Sigmoid colon (tissue), 7 donors: ENCODE measurements around the gene MAST2. TPM values are rescaled to one million over a fixed set of nuclear protein-coding genes. Genes with fewer than 3 reads are reported as not detected.
A peak's percentile ranks its signal among the peaks of the same experiment; 100 is the strongest.

Experiments
- DNase-seq: peaks from one replicate; pipeline ENCODE4 v3.0.0-alpha.2; 2019
- H3K27ac ChIP-seq, 4 donors: fragments of 200-600 bp; sonication (generic); one replicate each; pipeline ENCODE4 v1.5.1; 2016 to 2019; ENCODE audit warnings: mild to moderate bottlenecking in 1 of 4
- H3K27me3 ChIP-seq, 3 donors: fragments of 200-600 bp; sonication (generic); one replicate each; pipeline ENCODE4 v1.5.1; 2019; ENCODE audit warnings: mild to moderate bottlenecking in 1 of 3
- H3K36me3 ChIP-seq, 4 donors: fragments of 200-600 bp; sonication (generic); one replicate each; pipeline ENCODE4 v1.5.1; 2016 to 2019
- H3K4me1 ChIP-seq, 4 donors: fragments of 200-600 bp; sonication (generic); one replicate each; pipeline ENCODE4 v1.5.1; 2017 to 2019
- H3K4me3 ChIP-seq, 4 donors: fragments of 200-600 bp; sonication (generic); one replicate each; pipeline ENCODE4 v1.5.1; 2017 to 2019; ENCODE audit warnings: mild to moderate bottlenecking in 2 of 4, moderate library complexity in 1 of 4
- H3K9me3 ChIP-seq, 4 donors: fragments of 200-600 bp in 3 of 4; sonication (generic) in 3 of 4; one replicate each; pipeline versions ENCODE4 v1.5.1 to v1.6.1; 2013 to 2019
- CTCF ChIP-seq, 4 experiments: fragments of 450-650 bp in 3 of 4; fragments of 200-600 bp in 1 of 4; IDR thresholded peaks; one replicate each; pipeline ENCODE4 v1.5.1; 2016 to 2019; ENCODE audit warnings: antibody characterized with exemption in 4 of 4, mild to moderate bottlenecking in 3 of 4, moderate library complexity in 2 of 4
- EP300 ChIP-seq, 4 donors: sonication (generic); formaldehyde crosslinking; IDR thresholded peaks; one replicate each; pipeline ENCODE4 v1.6.1; 2017; ENCODE audit warnings: antibody characterized with exemption in 4 of 4
- POLR2A ChIP-seq, 2 donors: fragments of 450-650 bp; IDR thresholded peaks; one replicate each; pipeline ENCODE4 v1.6.1; 2016; ENCODE audit warnings: antibody characterized with exemption in 2 of 2, mild to moderate bottlenecking in 2 of 2, moderate library complexity in 2 of 2
- POLR2AphosphoS5 ChIP-seq, 4 donors: sonication (generic); formaldehyde crosslinking; IDR thresholded peaks; one replicate each; pipeline ENCODE4 v1.6.1; 2017; ENCODE audit warnings: antibody characterized with exemption in 4 of 4
- WGBS, 2 donors: extraction: QIAGEN DNeasy Blood & Tissue Kit; methylation state at CpG; one replicate each; pipeline ENCODE4 v1.1.7; 2013; 5-methylcytosine and 5-hydroxymethylcytosine counted together
- intact Hi-C: fragments of 100-400 bp; cut with DNase I; formaldehyde crosslinking; loops from one replicate; pipeline ENCODE4 v1.15.1; 2023
- polyA plus RNA-seq, 3 donors: library from polyadenylated mRNA; stranded (reverse); fragments of 200-250 nt; gene quantifications; one replicate each; pipeline ENCODE4 v1.2.3, GENCODE V29; 2013
- total RNA-seq, 4 donors: library from RNA; depleted of rRNA; stranded (reverse); fragments of >200 nt; gene quantifications; one replicate each; pipeline ENCODE4 v1.1.0, GENCODE V29; 2016
- donor health status: healthy with polysubstance abuse.
- donor health status: Bipolar disorder and iron deficiency.
- donor health status: healthy.

The MAST2 gene
- total and polyA plus RNA-seq, 7 donors, result 19.3 to 54.0 (median 32.0) TPM

GRCh38 chr1:45891087-45891486, 87.7 kb downstream of the MAST2 start:
- intact Hi-C loops, result no loop called here
- 41 to 81% methylated on average over 2 of the region's 2 CpGs for WGBS, 2 donors
- no peak for DNase-seq
- Histone ChIP-seq H3K27ac (no peak overlapping the region), H3K9me3 (no peaks in the 10 kb centered on the region), H3K27me3 (no peaks in the 10 kb centered on the region), H3K36me3 (no peaks in the 10 kb centered on the region), H3K4me3 (no peak overlapping the region), H3K4me1 (peaks cover 0 to 18% (median 16%) of the 10 kb centered on the region in 4 donors)
- no peak for TF ChIP-seq EP300 (IDR thresholded peaks at IDR 0.05)

GRCh38 chr1:45892068-45892785, 88.8 kb downstream of the MAST2 start:
- no peak for DNase-seq
- H3K4me1 ChIP-seq, result peaks cover 0 to 18% (median 16%) of the 10 kb centered on the region in 4 donors
- 16 to 57% methylated on average over 6 of the region's 6 CpGs for WGBS, 2 donors
- H3K27me3 ChIP-seq, result no peaks in the 10 kb centered on the region
- H3K4me3 ChIP-seq, result no peak overlapping the region
- intact Hi-C loops, result no loop called here
- TF ChIP-seq POLR2AphosphoS5 (IDR thresholded peaks at IDR 0.05) (peak in 3 of 4 donors; percentile 45 to 51 (median 49)), CTCF (IDR thresholded peaks at IDR 0.05) (no peak), POLR2A (IDR thresholded peaks at IDR 0.05) (no peak), EP300 (IDR thresholded peaks at IDR 0.05) (no peak)
- H3K9me3 ChIP-seq, result no peaks in the 10 kb centered on the region
- H3K27ac ChIP-seq, result peak overlapping the region; percentile 55 to 71 (median 62)
- H3K36me3 ChIP-seq, result no peaks in the 10 kb centered on the region

- TF ChIP-seq POLR2A (IDR thresholded peaks at IDR 0.05) (no peak), EP300 (IDR thresholded peaks at IDR 0.05) (no peak), POLR2AphosphoS5 (IDR thresholded peaks at IDR 0.05) (no peak), CTCF (IDR thresholded peaks at IDR 0.05) (no peak)
- Histone ChIP-seq H3K27me3 (no peaks in the 10 kb centered on the region), H3K4me1 (peaks cover 0 to 18% (median 16%) of the 10 kb centered on the region in 4 donors), H3K36me3 (no peaks in the 10 kb centered on the region), H3K27ac (no peak overlapping the region), H3K4me3 (no peak overlapping the region), H3K9me3 (no peaks in the 10 kb centered on the region)
- intact Hi-C loops, result no loop called here
- DNase-seq, result no peak
- 60 to 80% methylated on average over 4 of the region's 4 CpGs for WGBS, 2 donors
Measured at GRCh38 chr1:45894331-45894730, 90.9 kb downstream of the MAST2 start.

GRCh38 chr1:45894921-45895320, 91.5 kb downstream of the MAST2 start:
- no peak overlapping the region for H3K27ac ChIP-seq
- peaks cover 0 to 18% (median 16%) of the 10 kb centered on the region in 4 donors for H3K4me1 ChIP-seq
- no peak overlapping the region for H3K4me3 ChIP-seq
- no peaks in the 10 kb centered on the region for H3K36me3 ChIP-seq
- H3K27me3 ChIP-seq, result no peaks in the 10 kb centered on the region
- TF ChIP-seq POLR2AphosphoS5 (IDR thresholded peaks at IDR 0.05), result no peak
- TF ChIP-seq EP300 (IDR thresholded peaks at IDR 0.05), result no peak
- TF ChIP-seq CTCF (IDR thresholded peaks at IDR 0.05), result no peak
- TF ChIP-seq POLR2A (IDR thresholded peaks at IDR 0.05), result no peak
- no peak for DNase-seq
- no peaks in the 10 kb centered on the region for H3K9me3 ChIP-seq
- intact Hi-C loops, result no loop called here

GRCh38 chr1:45895406-45895805, 92.0 kb downstream of the MAST2 start:
- intact Hi-C loops, result no loop called here
- H3K4me1 ChIP-seq, result peaks cover 0 to 18% (median 16%) of the 10 kb centered on the region in 4 donors
- no peaks in the 10 kb centered on the region for H3K9me3 ChIP-seq
- TF ChIP-seq POLR2A (IDR thresholded peaks at IDR 0.05) (no peak), POLR2AphosphoS5 (IDR thresholded peaks at IDR 0.05) (no peak), CTCF (IDR thresholded peaks at IDR 0.05) (no peak), EP300 (IDR thresholded peaks at IDR 0.05) (no peak)
- WGBS, 2 donors, result 91 to 94% methylated on average over 2 of the region's 2 CpGs
- H3K27ac ChIP-seq, result no peak overlapping the region
- H3K27me3 ChIP-seq, result no peaks in the 10 kb centered on the region
- H3K4me3 ChIP-seq, result no peak overlapping the region
- H3K36me3 ChIP-seq, result no peaks in the 10 kb centered on the region
- DNase-seq, result no peak
